Gastrocnemius medialis (tissue), 4 donors: ENCODE data around the gene GRM8.

Experiments used
- CTCF ChIP-seq, 5 experiments: fragments of 450-650 bp in 3 of 5; fragments of 200-600 bp in 2 of 5; sonication (generic) in 2 of 5; IDR thresholded peaks in 4 of 5; conservative IDR thresholded peaks in 1 of 5; 1 replicate in 4 of 5; 2 replicates in 1 of 5; pipeline ENCODE4 v1.5.1; 2016 to 2019; ENCODE audit warnings: antibody characterized with exemption in 5 of 5, mild to moderate bottlenecking in 3 of 5, moderate library complexity in 3 of 5
- POLR2A ChIP-seq, 2 donors: fragments of 450-650 bp; IDR thresholded peaks; one replicate each; pipeline ENCODE4 v1.6.1; 2017; ENCODE audit warnings: antibody characterized with exemption in 2 of 2, mild to moderate bottlenecking in 2 of 2, moderate library complexity in 2 of 2

DNA sequence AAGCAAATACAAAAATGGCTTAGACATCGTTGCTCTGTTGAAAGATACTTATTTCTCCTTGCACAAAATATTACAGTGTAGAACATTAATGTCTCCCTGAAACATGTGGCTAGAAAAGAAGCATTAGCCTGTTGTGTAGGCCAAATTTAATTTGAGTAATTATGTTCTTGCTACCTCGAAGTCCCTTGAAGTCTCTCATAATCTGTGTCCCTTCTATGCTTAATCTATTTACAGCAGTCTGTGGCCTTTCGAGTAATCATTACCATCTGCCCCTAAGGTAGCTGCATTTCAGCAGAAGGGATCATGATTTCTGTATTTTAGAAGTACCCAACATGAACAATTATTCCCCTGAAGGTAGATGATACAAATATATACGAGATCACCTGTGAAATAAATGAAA is 615.2 kb downstream of the GRM8 start:
- no peak for TF ChIP-seq CTCF (IDR thresholded peaks at IDR 0.05 in 4 of 5, conservative IDR thresholded peaks at IDR 0.05 in 1 of 5)
- no peak for TF ChIP-seq POLR2A (IDR thresholded peaks at IDR 0.05)
